NCI-H187 (cell line): Measurements from ENCODE around the gene FUOM.

Experiments used
- DNase-seq, 2 experiments: peaks; one replicate each; lab custom pipeline; 2025; lab: John Stamatoyannopoulos, UW

FUOM gene

GRCh38 chr10:133366751-133367150 lies 8.9 kb upstream of the FUOM start:
- DNase-seq: no peak

DNA sequence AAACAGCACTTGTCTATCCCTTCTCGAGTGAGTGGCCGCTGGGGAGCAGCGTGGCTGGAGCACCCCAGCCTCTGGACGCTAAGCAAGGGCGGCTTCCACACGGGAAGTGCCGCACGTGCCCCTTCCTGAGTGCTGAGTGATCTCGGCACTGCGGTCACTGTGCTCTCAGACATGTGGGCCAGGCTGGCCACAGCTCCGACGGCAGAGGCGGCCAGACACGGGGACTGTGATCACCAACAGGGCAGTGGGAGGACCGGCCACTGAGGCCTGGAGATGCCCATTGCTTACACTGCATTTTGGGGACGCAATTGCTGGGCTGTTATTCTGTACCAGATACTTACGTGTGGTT lies 8.3 kb upstream of the FUOM start:
- DNase-seq: no peak

DNA sequence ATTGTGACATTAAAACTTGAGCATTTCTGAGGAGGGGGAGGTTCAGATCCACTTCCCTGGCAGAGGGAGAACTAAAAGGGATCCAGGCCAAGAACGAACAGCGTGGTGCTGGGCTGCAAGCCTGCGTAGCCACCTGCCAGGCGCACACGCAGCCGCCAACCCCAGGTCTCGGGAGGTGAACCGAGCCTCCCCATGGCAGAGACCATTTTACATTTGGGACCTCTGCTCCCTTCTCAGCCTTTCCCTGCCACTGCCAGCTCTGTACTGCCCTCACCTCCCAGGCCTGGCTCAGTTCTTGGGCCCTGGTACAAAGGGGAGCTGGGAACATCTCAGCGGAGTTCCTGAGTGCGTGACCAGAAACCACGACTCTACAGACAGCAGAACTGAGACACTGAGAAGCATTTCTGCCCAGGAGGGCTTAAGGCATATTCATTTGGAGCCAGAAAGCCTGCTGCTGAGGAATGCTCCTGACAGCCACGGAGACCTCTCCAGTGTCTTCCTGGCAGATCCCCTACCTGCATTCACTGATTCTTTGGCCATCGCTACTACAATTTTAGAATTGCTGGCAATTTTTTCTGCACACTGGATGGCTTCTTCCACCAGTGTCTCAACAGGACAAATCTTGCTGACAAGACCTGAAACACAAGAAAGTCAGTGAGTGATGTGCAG lies 7.8 kb upstream of the FUOM start:
- DNase-seq: no peak

DNA sequence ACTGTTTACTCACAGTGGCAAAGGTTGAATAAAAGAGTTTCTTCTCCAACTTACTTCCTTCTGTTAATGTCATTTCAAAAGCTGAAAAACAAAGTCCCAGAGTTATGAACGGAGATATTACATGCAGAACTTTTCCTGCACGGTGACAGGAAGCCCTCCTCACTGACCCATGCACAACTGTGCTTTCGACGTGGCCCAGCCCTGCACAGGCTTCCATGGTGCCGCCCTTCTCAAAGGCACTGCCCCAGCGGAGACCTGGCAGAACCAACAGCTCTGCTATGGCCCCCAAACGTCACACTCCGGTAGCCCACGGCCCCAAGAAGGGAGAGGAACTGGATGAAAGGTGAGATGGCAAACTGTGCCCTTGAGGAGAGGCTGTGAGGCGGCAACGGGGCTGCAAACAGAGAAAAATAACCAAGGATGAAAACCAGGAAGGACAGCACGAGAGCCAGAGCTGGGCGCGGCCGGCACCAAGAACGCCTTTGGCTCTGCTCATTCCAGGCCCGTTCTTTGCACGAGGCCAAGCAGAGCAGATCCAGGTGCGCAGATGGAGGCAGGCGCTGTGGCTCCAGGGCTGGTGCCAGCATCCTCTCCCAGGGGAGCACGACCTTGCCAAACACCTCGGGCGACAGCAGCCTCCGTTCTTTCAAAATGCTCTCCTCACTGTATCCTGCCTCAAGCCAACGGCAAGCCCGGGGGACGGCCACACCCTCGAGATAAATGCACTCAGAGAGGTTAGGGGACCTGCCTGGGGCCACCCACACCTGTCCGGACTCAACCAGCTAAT lies 7.0 kb upstream of the FUOM start:
- no peak for DNase-seq

GRCh38 chr10:133362846-133363245 lies 5.0 kb upstream of the FUOM start:
- DNase-seq: no peak

DNA sequence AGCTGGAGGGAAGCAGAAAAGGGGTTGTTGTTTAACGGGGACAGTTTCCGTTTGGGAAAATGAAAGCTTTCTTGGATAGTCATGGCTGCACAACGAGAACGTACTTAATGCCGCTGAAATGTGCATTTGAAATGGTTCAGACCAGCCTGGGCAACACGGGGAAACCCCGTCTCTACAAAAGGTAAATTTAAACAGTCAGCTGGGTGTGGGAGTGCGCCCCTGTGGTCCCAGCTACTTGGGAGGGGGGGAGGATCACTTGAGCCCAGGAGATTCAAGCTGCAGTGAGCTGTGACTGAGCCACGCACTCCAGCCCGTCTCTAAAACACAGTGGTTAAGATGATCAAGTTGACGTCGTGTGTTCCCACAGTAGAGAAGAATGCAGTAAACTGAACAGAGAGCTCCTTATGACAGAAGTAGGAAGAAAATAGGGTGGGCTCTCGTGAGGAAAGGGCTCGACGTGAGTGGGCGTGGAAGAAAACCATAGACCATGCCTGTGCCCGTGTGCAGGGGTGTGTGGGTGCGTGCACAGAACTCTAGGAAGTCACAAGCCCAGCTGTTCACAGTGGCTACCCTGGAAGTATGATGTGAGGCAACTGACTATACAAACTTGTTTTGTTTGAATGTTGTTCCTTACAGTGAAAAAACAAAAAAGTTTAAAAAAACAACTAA lies 4.1 kb upstream of the FUOM start:
- DNase-seq: no peak

DNA sequence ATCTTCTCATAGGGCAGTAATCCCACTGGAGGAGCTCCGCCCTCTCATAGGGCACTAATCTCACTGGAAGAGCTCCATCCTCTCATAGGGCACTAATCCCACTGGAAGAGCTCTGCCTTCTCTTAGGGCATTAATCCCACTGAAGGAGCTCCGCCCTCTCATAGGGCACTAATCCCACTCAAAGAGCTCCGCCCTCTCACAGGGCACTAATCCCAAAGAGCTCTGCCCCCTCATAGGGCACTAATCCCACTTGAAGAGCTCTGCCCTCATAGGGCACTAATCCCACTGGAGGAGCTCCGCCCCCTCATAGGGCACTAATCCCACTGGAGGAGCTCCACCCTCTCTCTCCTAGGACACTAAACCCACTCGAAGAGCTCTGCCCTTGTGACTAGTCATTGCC lies 3.4 kb upstream of the FUOM start:
- no peak for DNase-seq

- no peak for DNase-seq
These were observed 2.3 kb upstream of the FUOM start for GRCh38 chr10:133359972-133360610.

DNA sequence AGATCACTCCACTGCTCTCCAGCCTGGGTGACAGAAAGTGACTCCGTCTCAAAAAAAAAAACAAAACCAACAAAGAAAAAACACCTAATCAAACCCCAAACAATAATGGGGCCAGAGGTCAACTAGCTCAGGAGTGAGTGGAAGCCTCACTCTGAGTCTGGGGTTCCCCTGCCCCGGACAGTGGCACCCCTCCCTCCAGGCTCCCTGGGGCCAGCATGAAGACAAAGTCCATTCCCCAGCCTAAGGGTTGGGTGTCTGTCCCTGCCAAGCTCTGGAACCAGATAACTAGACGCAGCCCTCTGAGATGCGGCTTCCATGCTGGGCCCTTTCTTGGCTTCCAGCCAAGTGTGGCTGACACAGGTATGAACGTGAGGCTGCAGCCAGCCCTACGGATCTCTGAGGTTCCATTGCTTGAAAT lies 1.7 kb upstream of the FUOM start:
- DNase-seq: peak; percentile 4 to 26

GRCh38 chr10:133358925-133359310 lies 1.1 kb upstream of the FUOM start:
- DNase-seq: no peak

- DNase-seq: no peak
These were observed 524 bp upstream of the FUOM start for GRCh38 chr10:133358162-133358924.

DNA sequence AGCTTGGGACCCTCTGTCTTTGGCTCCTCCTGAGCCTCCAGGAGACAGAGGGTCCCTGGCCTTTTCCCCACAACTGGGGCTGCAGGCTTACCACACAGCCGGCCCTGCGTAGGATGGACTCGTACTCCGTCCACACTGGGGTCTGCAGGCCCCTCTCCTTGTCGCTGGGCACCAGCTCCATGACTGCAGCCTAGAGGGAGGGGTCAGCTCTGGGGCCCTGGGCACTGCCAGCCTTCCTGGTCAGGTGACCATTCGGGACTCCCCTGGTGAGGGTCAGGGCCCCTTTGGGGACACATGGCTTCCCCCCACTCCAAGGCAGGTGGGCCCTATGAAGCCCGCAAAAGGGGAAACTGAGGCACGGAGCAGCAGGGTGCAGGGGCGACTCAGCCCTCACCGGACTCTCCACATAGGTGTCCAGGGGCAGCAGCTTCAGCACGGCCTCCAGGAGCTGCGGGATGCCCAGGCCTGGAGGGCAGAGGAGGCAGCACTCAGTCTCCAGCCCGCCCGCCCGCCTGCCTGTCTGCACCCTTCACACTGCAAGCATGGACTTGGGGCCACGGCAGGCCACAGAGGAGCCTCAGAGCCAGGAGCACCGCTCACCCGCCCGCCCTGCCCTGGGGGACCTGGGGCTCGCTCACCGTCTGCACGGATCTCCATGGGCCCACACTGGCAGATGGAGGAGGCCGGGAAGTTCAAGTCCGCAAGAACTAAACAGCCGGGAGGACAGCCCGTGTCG lies 1.1 kb downstream of the FUOM start:
- no peak for DNase-seq

DNA sequence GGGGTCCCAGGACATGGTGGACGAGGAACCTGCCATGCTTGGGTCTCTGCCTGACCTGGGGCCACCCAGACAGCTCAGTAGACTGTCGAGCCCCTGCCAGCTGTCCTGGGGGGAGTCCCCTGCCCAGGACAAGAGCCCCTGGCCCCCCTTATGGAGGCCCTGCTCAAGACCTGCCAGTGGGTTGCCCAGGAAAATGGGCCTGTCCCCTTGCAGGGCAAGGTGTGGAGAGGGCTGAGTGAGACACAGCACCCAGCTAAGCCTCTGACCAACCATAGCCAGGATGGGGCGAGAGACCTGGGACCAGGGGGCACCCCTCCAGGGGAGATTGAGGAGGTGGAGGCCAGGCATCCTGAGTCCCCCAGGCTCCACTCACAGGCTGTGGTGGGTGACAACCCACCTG lies 1.8 kb downstream of the FUOM start:
- DNase-seq: no peak

- no peak for DNase-seq
These were observed 2.6 kb downstream of the FUOM start for GRCh38 chr10:133355266-133355665.

- no peak for DNase-seq
These were observed 3.1 kb downstream of the FUOM start for GRCh38 chr10:133354672-133355240.

DNA sequence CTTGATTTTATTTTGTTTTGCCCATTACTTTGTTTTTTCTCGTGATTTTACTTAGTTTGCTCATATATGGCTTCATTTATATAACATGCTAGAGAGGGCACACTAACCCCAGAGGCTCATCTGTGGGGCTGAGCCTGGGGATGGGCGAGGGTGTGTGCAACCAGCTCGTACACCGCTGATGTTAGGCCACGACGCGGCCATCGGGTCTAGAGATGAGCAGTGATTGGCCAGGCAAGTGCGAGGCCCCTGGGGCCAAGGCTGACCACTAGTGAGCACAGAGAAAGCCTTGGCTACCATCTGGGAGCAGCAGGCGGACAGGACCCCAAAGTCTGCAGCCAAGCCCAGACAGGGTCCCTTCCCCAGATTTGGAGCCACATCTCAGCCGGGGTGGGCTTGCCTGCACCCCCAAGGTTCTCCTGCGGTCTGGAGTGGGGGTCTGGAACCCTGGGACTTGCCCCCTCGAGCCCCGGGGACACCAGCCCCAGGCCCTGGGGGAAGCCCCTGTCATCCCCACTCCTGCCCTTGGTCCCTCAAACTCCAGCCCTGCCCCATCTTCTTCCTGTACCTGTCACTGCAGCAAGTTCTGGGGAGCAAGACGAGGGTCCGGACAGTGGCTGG lies 3.7 kb downstream of the FUOM start:
- no peak for DNase-seq

DNA sequence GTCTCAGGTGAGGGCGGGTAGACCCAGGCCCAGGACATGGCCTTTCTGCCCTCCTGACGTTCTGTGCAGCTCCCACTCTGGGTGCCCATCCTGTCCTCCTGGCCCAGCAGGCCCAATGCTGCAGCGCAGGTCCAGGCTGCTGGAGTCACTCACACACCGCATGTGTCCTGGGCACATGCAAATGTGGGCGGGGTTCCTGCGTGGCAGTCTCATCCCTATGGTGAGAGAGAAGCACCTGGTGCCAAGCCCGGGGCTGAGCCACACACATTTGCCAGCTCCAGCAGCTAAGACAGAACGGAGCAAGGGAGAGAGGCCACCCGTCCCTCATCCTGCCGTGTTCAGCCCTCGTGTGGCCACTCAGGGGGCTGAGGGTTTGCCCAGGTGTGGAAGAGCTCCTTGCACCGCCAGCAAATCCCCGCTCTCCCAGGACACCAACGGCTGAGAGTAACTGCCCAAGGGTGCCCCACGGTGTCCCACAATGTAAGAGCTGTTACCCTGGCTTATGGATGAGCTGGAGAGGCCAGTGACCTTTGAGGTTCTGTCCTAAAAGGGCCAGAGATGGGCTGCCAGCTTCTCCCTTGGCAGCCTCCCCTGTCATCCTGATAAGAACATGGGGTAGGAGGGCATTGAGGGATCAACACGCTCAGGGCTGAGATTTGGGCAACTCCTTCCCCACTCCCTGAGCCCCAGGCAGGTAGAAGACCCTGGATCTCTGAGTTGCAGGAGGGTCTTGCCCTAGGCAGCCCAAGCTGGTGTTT lies 4.4 kb downstream of the FUOM start:
- no peak for DNase-seq

DNA sequence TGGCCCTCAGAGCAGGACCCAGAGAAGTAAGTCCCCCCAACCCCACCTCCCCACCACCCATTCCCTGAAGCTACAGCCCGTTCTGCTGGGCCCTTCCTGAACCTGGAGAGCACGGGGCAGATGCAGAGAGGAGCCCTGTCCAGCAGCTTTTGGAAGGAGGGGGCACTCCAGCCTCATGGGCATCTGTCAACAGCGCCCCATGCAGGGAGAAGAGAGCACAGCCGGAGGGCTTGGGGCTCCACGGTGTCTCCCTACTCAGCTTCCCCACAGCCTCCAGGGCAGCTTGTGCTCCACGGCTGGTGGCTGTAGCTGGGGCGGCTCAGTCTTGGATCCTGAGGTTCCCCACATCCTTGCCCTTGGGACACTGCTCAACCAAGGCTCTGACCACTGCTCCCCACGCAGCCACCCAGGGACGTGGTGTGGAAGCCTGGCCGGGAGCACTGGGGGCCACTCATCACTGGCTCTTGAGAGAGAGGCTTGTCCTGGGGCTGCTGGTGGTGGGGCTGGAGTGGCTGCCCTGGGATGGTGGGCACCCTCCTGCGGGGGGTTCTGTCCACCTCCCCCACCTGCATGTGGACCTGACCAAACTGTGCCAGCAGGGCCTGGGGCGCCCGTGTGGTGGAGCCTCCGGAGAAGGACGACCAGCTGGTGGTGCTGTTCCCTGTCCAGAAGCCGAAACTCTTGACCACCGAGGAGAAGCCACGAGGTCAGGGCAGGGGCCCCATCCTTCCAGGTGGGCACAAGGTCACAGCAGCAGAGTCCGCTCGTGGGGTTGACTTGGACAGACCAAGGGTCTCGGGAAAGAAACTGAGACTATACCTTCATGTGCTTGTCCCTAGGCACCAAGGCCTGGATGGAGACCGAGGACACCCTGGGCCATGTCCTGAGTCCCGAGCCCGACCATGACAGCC lies 6.2 kb downstream of the FUOM start:
- DNase-seq: no peak

DNA sequence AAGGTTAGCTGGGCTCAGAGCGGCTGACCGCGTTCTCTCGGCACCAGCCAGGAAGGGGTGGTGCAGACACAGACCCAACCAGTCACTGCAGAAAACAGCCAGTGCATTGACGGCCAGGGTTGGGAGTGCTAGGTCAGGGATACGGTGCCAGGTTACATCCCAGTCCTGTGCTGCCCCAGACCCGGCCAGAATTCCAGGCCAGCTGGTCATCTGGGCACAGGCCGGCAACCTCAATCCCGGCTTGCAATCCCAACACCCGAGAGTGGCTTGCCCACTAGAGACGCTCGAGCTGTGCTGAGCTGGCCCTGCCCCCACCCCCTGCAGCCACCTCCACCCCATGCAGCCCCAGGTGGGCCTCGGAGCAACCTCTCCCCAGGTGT lies 6.9 kb downstream of the FUOM start:
- no peak for DNase-seq
